ENCODE data around the gene C20orf141.

Gene C20orf141

DNA sequence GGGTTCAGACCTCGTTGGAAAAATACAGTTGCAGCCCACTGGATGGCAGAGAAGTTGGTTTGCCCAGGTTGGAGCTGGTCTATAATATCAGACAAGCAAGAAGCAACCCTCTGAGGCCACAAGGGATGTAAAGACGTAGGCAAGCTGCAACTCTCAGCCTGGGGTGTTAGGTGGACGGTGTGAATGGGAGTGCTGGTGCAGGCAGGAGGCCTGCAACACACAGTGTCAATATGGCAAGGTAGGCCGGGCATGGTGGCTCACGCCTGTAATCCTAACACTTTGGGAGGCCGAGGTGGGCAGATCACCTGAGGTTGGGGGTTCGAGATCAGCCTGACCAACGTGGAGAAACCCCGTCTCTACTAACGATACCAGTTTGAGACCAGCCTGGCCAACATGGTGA, 36.3 kb downstream of the C20orf141 start:
- no peak for DNase-seq

DNA sequence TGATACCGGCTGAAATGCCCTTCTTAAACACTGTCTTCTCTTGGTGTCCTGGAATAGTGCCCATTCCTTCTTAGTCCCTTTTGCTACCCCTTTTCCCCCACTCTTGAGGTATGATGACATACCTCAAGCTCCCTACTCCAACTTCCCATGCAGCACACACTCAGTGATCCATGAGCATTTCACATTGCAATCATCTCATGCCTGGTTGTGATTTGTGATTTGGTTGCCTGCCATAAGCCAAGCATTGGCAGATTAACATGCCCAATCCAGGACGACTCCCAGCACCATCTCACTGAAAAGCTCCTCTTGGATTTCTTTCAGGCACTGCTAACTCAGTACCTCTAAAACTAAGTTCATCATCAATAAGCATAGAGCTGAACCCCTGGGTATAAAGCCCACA, 43.8 kb downstream of the C20orf141 start:
- DNase-seq: no peak

GRCh38 chr20:2859330-2860121, 44.7 kb downstream of the C20orf141 start:
- DNase-seq: no peak

DNA sequence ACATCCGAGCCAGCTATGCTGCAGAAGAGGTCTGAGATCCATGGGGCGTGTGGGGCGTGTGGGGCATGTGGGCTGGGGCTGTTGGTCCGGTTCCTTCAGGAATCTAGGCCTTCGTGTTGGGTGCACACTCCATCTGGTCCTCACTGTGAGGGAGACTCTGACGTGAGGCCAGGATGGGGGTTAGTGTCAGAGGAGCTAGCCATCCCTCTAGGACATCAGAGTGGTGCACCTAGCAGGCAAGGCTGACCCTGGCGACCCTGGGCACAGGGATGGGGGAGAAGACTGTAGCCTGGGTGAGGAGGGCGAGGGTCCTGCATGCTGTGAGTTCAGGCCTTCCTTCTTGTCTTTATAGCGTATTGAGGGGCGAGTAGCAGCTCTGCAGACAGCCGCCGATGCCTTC, 49.8 kb downstream of the C20orf141 start:
- DNase-seq: no peak

DNA sequence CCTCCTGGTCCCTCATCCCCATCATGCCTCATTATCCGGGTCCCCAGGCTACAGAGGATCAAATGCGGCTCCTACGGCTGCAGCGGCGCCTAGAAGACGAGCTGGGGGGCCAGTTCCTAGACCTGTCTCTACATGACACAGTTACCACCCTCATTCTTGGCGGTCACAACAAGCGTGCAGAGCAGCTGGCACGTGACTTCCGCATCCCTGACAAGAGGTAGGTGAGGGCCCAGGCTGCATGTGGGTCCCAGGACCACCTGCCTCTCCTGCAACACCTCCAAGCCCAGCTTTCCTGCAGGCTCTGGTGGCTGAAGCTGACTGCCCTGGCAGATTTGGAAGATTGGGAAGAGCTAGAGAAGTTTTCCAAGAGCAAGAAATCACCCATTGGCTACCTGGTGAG, 50.3 kb downstream of the C20orf141 start:
- DNase-seq: no peak
